Right lobe of liver (tissue), 6 donors: Measurements from ENCODE around the gene MESP2. TPM values are rescaled to one million over a fixed set of nuclear protein-coding genes. Genes with fewer than 3 reads are reported as not detected.

ENCODE experiments used
- ATAC-seq, 4 donors: fragments of 200-7000 bp; cut with Tn5 transposase; one replicate each; pipeline ENCODE4 v1.9.1; 2020; ENCODE audit warnings: mild to moderate bottlenecking in 4 of 4, moderate library complexity in 4 of 4
- DNase-seq, 3 donors: peaks; one replicate each; pipeline ENCODE4 v3.0.0-alpha.2; 2020
- H3K27ac ChIP-seq, 3 donors: fragments of 200-600 bp; one replicate each; pipeline ENCODE4 v1.8.0; 2022
- H3K27me3 ChIP-seq, 2 donors: fragments of 200-600 bp; one replicate each; pipeline ENCODE4 v1.8.0; 2022
- H3K36me3 ChIP-seq, 4 donors: fragments of 200-600 bp; sonication (generic) in 1 of 4; one replicate each; pipeline versions ENCODE4 v1.5.1 to v1.8.0; 2017 to 2022; ENCODE audit warnings: control low read depth in 1 of 4
- H3K4me1 ChIP-seq, 4 donors: fragments of 200-600 bp; sonication (generic) in 1 of 4; one replicate each; pipeline versions ENCODE4 v1.5.1 to v1.8.0; 2017 to 2022; ENCODE audit warnings: control low read depth in 1 of 4
- H3K4me3 ChIP-seq, 3 donors: fragments of 200-600 bp; one replicate each; pipeline ENCODE4 v1.8.0; 2022
- H3K9me3 ChIP-seq, 4 donors: fragments of 200-600 bp; sonication (generic) in 1 of 4; one replicate each; pipeline versions ENCODE4 v1.5.1 to v1.8.0; 2017 to 2022; ENCODE audit warnings: control low read depth in 1 of 4
- POLR2A ChIP-seq: fragments of 450-650 bp; IDR thresholded peaks from one replicate; pipeline ENCODE4 v1.6.1; 2017; ENCODE audit warnings: antibody characterized with exemption, mild to moderate bottlenecking
- WGBS: methylation state at CpG from one replicate; pipeline ENCODE4 v1.1.6; 2018; ENCODE audit warnings: low coverage, low lambda C conversion rate; ENCODE audit not compliant: insufficient coverage; ENCODE audit errors: missing lambda C conversion rate; 5-methylcytosine and 5-hydroxymethylcytosine counted together
- intact Hi-C, 2 donors: fragments of 100-400 bp; cut with DNase I; formaldehyde crosslinking; loops; one replicate each; pipeline versions ENCODE4 v1.11.2 to v1.14.1; 2022
- long read RNA-seq: library from polyadenylated mRNA; unstranded; transcript quantifications from one replicate; pipeline ENCODE4 v2.0.0, GENCODE V29; 2019
- total RNA-seq, 6 experiments: library from RNA; depleted of rRNA in 2 of 6; stranded (reverse); fragments of >200 nt in 2 of 6; fragmentation: NEBNext Ultra II Directional in 3 of 6; extraction: Animal tissue kit (Norgen Biotek cat#: 25700) in 3 of 6; gene quantifications; one replicate each; pipeline versions ENCODE4 v1.1.0 to v1.2.4, GENCODE V29; 2016 to 2023
- TF ChIP-seq, protein P1 (sequence below), 4 donors: fragments of 200-600 bp in 3 of 4; fragments of 450-650 bp in 1 of 4; IDR thresholded peaks; one replicate each; pipeline versions ENCODE4 v1.5.1 to v1.8.0; 2016 to 2022; ENCODE audit warnings: antibody characterized with exemption in 4 of 4, mild to moderate bottlenecking in 2 of 4
- donor health status: DM: no; HTN: yes; CAD: no.
- donor health status: DM: no; HTN: no; CAD: no.
- donor health status: DM: no; HTN: no; CAD: no.
- donor health status: DM: no; HTN: yes; CAD: no.
- donor health status: DM: no; HTN: yes; CAD: no.

Gene MESP2
- total RNA-seq, result under 1 TPM in 1 of 6 experiments, not detected in 5; 0.12 TPM
- long read RNA-seq, result 0 reads

GRCh38 chr15:89776274-89777072 lies at the start of gene MESP2:
TSS of gene MESP2 (plus strand) at chr15:89776332. CDS start at chr15:89776358, 26 bp downstream.
- H3K27ac ChIP-seq, result peak within 1 kb of the TSS in 2 of 3 donors; percentile 5 to 21

DNA sequence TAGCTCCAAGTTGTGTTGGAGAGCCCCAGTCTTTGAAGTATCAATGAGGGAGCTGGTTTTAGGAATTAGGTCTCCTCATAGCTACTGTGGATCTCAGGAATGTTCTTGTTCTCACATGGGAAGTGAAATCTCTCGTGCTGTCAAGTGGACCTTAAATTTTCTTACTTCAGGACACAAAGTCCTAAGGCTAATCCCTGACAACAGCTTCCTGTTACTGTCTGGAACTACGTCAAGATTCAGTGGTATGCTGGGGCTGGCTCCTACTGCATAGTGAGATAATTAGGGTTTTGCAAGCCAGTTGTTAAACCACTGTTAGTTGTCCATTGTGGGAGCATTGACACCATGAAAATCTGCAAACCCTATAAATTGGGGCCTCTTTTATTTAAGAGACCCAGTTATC lies 47.9 kb upstream of the MESP2 start:
- ATAC-seq (peak in 2 of 4 donors; percentile 21 to 59), DNase-seq (no peak)
- no peak overlapping the region for H3K4me3 ChIP-seq
- no peaks in the 10 kb centered on the region for H3K27me3 ChIP-seq
- no peak for TF ChIP-seq POLR2A
- TF ChIP-seq, protein P1, sequence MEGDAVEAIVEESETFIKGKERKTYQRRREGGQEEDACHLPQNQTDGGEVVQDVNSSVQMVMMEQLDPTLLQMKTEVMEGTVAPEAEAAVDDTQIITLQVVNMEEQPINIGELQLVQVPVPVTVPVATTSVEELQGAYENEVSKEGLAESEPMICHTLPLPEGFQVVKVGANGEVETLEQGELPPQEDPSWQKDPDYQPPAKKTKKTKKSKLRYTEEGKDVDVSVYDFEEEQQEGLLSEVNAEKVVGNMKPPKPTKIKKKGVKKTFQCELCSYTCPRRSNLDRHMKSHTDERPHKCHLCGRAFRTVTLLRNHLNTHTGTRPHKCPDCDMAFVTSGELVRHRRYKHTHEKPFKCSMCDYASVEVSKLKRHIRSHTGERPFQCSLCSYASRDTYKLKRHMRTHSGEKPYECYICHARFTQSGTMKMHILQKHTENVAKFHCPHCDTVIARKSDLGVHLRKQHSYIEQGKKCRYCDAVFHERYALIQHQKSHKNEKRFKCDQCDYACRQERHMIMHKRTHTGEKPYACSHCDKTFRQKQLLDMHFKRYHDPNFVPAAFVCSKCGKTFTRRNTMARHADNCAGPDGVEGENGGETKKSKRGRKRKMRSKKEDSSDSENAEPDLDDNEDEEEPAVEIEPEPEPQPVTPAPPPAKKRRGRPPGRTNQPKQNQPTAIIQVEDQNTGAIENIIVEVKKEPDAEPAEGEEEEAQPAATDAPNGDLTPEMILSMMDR (IDR thresholded peaks at IDR 0.05), result no peak
- no peaks in the 10 kb centered on the region for H3K4me1 ChIP-seq
- no peak overlapping the region for H3K27ac ChIP-seq
- no peaks in the 10 kb centered on the region for H3K9me3 ChIP-seq
- H3K36me3 ChIP-seq, result no peaks in the 10 kb centered on the region
- intact Hi-C loops, result no loop called here
- 67% methylated on average over 2 of the region's 2 CpGs for WGBS

More at GRCh38 chr15:89776274-89777072, at the start of gene MESP2:
- peak; percentile 86 to 89 (median 88) for DNase-seq
- Histone ChIP-seq H3K36me3 (no peaks in the 10 kb centered on the region), H3K4me3 (peak within 1 kb of the TSS; percentile 32 to 44 (median 41)), H3K9me3 (no peaks in the 10 kb centered on the region), H3K4me1 (peaks cover 0 to 17% (median 3%) of the 10 kb centered on the region in 4 donors), H3K27me3 (no peaks in the 10 kb centered on the region)
- intact Hi-C loops, result no loop called here
- TF ChIP-seq POLR2A, result no peak
- TF ChIP-seq, protein P1 (IDR thresholded peaks at IDR 0.05), result peak; percentile 21 to 39 (median 29)
- peak; percentile 89 to 94 (median 89) for ATAC-seq
- WGBS, result no CpG with 5 or more reads among the region's 82 CpGs

GRCh38 chr15:89731275-89731674 lies 44.9 kb upstream of the MESP2 start:
- DNase-seq, result no peak
- no peaks in the 10 kb centered on the region for H3K4me1 ChIP-seq
- TF ChIP-seq, protein P1 (IDR thresholded peaks at IDR 0.05), result no peak
- no peak for TF ChIP-seq POLR2A
- no peaks in the 10 kb centered on the region for H3K27me3 ChIP-seq
- no peak overlapping the region for H3K4me3 ChIP-seq
- WGBS, result no CpG with 5 or more reads among the region's 5 CpGs
- no peaks in the 10 kb centered on the region for H3K36me3 ChIP-seq
- intact Hi-C loops, result no loop called here
- peak in 2 of 4 donors; percentile 22 to 29 for ATAC-seq
- H3K9me3 ChIP-seq, result no peaks in the 10 kb centered on the region
- no peak overlapping the region for H3K27ac ChIP-seq

GRCh38 chr15:89732451-89733172 lies 43.5 kb upstream of the MESP2 start:
- 68% methylated on average over 8 of the region's 8 CpGs for WGBS
- no peak for ATAC-seq
- TF ChIP-seq, protein P1 (IDR thresholded peaks at IDR 0.05), result no peak
- H3K9me3 ChIP-seq, result no peaks in the 10 kb centered on the region
- no peak for DNase-seq
- no peaks in the 10 kb centered on the region for H3K4me1 ChIP-seq
- H3K4me3 ChIP-seq, result no peak overlapping the region
- H3K27ac ChIP-seq, result no peak overlapping the region
- H3K36me3 ChIP-seq, result no peaks in the 10 kb centered on the region
- H3K27me3 ChIP-seq, result no peaks in the 10 kb centered on the region
- intact Hi-C loops, result no loop called here
